ENCODE results near the gene APOO.

DNA sequence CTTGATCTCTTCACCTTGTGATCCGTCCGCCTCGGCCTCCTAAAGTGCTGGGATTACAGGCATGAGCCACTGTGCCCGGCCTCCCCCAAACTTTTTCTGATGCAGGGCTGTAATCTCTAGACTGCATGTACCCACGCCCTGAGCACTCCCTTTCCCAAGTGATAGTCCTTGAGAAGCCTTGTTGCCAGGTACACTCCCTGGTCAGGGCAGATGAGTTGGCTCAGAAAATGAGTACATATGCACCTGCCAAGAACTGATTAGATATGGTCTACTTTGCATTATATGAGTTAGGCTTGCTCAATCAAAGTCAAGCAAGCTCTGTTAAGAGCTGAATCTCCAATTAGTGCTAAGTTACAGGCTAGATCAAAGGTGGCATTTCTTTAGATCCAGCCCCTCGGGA, 20.3 kb downstream of the APOO start:
- TF ChIP-seq EZH2 (IDR thresholded peaks at IDR 0.05; ENCODE audit: low read depth, unreplicated experiment) (no peak), POLR2AphosphoS5 (IDR thresholded peaks at IDR 0.05; ENCODE audit: low read depth) (no peak), JUNB (IDR thresholded peaks at IDR 0.05; ENCODE audit: unreplicated experiment) (no peak), ZNF114 (CRISPR knock-in tag; IDR thresholded peaks at IDR 0.05) (no peak), EZH2phosphoT487 (IDR thresholded peaks at IDR 0.05; ENCODE audit: unreplicated experiment) (no peak)
- TF ChIP-seq, protein P1, sequence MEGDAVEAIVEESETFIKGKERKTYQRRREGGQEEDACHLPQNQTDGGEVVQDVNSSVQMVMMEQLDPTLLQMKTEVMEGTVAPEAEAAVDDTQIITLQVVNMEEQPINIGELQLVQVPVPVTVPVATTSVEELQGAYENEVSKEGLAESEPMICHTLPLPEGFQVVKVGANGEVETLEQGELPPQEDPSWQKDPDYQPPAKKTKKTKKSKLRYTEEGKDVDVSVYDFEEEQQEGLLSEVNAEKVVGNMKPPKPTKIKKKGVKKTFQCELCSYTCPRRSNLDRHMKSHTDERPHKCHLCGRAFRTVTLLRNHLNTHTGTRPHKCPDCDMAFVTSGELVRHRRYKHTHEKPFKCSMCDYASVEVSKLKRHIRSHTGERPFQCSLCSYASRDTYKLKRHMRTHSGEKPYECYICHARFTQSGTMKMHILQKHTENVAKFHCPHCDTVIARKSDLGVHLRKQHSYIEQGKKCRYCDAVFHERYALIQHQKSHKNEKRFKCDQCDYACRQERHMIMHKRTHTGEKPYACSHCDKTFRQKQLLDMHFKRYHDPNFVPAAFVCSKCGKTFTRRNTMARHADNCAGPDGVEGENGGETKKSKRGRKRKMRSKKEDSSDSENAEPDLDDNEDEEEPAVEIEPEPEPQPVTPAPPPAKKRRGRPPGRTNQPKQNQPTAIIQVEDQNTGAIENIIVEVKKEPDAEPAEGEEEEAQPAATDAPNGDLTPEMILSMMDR (conservative IDR thresholded peaks at IDR 0.05; ENCODE audit: low read depth in 2 of 2): no peak
- TF ChIP-seq, protein P2, sequence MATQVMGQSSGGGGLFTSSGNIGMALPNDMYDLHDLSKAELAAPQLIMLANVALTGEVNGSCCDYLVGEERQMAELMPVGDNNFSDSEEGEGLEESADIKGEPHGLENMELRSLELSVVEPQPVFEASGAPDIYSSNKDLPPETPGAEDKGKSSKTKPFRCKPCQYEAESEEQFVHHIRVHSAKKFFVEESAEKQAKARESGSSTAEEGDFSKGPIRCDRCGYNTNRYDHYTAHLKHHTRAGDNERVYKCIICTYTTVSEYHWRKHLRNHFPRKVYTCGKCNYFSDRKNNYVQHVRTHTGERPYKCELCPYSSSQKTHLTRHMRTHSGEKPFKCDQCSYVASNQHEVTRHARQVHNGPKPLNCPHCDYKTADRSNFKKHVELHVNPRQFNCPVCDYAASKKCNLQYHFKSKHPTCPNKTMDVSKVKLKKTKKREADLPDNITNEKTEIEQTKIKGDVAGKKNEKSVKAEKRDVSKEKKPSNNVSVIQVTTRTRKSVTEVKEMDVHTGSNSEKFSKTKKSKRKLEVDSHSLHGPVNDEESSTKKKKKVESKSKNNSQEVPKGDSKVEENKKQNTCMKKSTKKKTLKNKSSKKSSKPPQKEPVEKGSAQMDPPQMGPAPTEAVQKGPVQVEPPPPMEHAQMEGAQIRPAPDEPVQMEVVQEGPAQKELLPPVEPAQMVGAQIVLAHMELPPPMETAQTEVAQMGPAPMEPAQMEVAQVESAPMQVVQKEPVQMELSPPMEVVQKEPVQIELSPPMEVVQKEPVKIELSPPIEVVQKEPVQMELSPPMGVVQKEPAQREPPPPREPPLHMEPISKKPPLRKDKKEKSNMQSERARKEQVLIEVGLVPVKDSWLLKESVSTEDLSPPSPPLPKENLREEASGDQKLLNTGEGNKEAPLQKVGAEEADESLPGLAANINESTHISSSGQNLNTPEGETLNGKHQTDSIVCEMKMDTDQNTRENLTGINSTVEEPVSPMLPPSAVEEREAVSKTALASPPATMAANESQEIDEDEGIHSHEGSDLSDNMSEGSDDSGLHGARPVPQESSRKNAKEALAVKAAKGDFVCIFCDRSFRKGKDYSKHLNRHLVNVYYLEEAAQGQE (IDR thresholded peaks at IDR 0.05; ENCODE audit: unreplicated experiment): no peak
- TF ChIP-seq, protein P3, sequence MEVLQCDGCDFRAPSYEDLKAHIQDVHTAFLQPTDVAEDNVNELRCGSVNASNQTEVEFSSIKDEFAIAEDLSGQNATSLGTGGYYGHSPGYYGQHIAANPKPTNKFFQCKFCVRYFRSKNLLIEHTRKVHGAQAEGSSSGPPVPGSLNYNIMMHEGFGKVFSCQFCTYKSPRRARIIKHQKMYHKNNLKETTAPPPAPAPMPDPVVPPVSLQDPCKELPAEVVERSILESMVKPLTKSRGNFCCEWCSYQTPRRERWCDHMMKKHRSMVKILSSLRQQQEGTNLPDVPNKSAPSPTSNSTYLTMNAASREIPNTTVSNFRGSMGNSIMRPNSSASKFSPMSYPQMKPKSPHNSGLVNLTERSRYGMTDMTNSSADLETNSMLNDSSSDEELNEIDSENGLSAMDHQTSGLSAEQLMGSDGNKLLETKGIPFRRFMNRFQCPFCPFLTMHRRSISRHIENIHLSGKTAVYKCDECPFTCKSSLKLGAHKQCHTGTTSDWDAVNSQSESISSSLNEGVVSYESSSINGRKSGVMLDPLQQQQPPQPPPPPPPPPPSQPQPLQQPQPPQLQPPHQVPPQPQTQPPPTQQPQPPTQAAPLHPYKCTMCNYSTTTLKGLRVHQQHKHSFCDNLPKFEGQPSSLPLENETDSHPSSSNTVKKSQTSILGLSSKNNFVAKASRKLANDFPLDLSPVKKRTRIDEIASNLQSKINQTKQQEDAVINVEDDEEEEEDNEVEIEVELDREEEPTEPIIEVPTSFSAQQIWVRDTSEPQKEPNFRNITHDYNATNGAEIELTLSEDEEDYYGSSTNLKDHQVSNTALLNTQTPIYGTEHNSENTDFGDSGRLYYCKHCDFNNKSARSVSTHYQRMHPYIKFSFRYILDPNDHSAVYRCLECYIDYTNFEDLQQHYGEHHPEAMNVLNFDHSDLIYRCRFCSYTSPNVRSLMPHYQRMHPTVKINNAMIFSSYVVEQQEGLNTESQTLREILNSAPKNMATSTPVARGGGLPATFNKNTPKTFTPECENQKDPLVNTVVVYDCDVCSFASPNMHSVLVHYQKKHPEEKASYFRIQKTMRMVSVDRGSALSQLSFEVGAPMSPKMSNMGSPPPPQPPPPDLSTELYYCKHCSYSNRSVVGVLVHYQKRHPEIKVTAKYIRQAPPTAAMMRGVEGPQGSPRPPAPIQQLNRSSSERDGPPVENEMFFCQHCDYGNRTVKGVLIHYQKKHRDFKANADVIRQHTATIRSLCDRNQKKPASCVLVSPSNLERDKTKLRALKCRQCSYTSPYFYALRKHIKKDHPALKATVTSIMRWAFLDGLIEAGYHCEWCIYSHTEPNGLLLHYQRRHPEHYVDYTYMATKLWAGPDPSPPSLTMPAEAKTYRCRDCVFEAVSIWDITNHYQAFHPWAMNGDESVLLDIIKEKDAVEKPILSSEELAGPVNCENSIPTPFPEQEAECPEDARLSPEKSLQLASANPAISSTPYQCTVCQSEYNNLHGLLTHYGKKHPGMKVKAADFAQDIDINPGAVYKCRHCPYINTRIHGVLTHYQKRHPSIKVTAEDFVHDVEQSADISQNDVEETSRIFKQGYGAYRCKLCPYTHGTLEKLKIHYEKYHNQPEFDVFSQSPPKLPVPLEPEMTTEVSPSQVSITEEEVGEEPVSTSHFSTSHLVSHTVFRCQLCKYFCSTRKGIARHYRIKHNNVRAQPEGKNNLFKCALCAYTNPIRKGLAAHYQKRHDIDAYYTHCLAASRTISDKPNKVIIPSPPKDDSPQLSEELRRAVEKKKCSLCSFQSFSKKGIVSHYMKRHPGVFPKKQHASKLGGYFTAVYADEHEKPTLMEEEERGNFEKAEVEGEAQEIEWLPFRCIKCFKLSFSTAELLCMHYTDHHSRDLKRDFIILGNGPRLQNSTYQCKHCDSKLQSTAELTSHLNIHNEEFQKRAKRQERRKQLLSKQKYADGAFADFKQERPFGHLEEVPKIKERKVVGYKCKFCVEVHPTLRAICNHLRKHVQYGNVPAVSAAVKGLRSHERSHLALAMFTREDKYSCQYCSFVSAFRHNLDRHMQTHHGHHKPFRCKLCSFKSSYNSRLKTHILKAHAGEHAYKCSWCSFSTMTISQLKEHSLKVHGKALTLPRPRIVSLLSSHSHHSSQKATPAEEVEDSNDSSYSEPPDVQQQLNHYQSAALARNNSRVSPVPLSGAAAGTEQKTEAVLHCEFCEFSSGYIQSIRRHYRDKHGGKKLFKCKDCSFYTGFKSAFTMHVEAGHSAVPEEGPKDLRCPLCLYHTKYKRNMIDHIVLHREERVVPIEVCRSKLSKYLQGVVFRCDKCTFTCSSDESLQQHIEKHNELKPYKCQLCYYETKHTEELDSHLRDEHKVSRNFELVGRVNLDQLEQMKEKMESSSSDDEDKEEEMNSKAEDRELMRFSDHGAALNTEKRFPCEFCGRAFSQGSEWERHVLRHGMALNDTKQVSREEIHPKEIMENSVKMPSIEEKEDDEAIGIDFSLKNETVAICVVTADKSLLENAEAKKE (CRISPR knock-in tag; IDR thresholded peaks at IDR 0.05): no peak
